GM10248 (cell line): ENCODE data around the gene HSH2D.

Experiments used
- CTCF ChIA-PET: fragments of 300-600 bp; sonication (Branson Sonifier 250); formaldehyde crosslinking; extraction: SDS; loops from one replicate; lab custom pipeline; 2021; ENCODE audit warnings: antibody characterized with exemption; lab: Yijun Ruan, JAX
- POLR2A ChIA-PET: fragments of 350-650 bp; sonication (Branson Sonifier 250); formaldehyde crosslinking; extraction: SDS; loops from one replicate; lab custom pipeline; 2020; ENCODE audit warnings: antibody characterized with exemption; lab: Yijun Ruan, JAX
- DNase-seq: peaks from one replicate; pipeline ENCODE4 v3.0.0; 2012; ENCODE audit errors: extremely low spot score
- TF ChIP-seq, protein P1 (sequence below): IDR thresholded peaks from 2 replicates; pipeline ENCODE4 v1.5.1; 2012; ENCODE audit warnings: mild to moderate bottlenecking, low read depth; ENCODE audit errors: extremely low read depth, missing control alignments, control extremely low read depth

The HSH2D gene

GRCh38 chr19:16193466-16193865 is 50.0 kb downstream of the HSH2D start:
- POLR2A ChIA-PET: interaction anchor here (1.7 kb wide), 1 partner anchor 8 kb away, joined by 6 read pairs; the partner anchor contains the start of gene FAM32A
- no peak for DNase-seq
- TF ChIP-seq, protein P1, sequence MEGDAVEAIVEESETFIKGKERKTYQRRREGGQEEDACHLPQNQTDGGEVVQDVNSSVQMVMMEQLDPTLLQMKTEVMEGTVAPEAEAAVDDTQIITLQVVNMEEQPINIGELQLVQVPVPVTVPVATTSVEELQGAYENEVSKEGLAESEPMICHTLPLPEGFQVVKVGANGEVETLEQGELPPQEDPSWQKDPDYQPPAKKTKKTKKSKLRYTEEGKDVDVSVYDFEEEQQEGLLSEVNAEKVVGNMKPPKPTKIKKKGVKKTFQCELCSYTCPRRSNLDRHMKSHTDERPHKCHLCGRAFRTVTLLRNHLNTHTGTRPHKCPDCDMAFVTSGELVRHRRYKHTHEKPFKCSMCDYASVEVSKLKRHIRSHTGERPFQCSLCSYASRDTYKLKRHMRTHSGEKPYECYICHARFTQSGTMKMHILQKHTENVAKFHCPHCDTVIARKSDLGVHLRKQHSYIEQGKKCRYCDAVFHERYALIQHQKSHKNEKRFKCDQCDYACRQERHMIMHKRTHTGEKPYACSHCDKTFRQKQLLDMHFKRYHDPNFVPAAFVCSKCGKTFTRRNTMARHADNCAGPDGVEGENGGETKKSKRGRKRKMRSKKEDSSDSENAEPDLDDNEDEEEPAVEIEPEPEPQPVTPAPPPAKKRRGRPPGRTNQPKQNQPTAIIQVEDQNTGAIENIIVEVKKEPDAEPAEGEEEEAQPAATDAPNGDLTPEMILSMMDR: no peak
- CTCF ChIA-PET: interaction anchor here (2.5 kb wide), 1 partner anchor 8 kb away, joined by 16 read pairs; the partner anchor contains the start of gene FAM32A

- ChIA-PET CTCF (interaction anchor here (0.7 to 1.5 kb wide), 7 partner anchors 9 to 155 kb away, joined by 3 to 13 read pairs (median 3); partner anchors contain the start of gene FAM32A), POLR2A (interaction anchor here (1.0 to 1.2 kb wide), 2 partner anchors 9 to 12 kb away, joined by 4 to 5 read pairs; partner anchors contain the start of gene FAM32A)
- TF ChIP-seq, protein P1: no peak
- DNase-seq: no peak
Observed at GRCh38 chr19:16197188-16197621, 53.7 kb downstream of the HSH2D start.

GRCh38 chr19:16197622-16198369 is 54.3 kb downstream of the HSH2D start, which contains the start of gene AP1M1:
AP1M1 (plus strand) TSS chr19:16197911; CDS start chr19:16198027, 116 bp downstream.
- TF ChIP-seq, protein P1: no peak
- POLR2A ChIA-PET: interaction anchor here (1.0 to 1.2 kb wide), 2 partner anchors 10 to 13 kb away, joined by 4 to 5 read pairs; partner anchors contain the start of gene FAM32A
- CTCF ChIA-PET: interaction anchor here (0.7 to 1.5 kb wide), 7 partner anchors 9 to 156 kb away, joined by 3 to 13 read pairs (median 3); partner anchors contain the start of gene FAM32A
- DNase-seq: peak; percentile 100

DNA sequence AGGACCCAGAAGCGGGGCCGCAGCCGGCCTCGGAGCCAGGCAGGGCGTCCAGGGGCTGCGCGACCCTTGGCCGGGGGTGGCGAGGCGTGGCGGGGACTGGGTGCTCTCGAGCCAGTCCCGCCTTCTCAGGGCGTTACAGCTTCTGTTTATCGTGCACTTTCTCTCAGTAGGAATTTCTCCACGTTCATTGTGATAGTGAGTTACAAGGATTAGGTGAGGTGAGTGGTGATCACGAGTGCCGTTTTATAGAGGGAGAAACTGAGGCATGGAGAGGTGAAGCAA is 54.8 kb downstream of the HSH2D start:
- CTCF ChIA-PET: interaction anchor here (1.1 to 1.5 kb wide), 5 partner anchors 10 to 156 kb away, joined by 3 to 13 read pairs (median 5); partner anchors contain the start of gene FAM32A
- TF ChIP-seq, protein P1: no peak
- no peak for DNase-seq

DNA sequence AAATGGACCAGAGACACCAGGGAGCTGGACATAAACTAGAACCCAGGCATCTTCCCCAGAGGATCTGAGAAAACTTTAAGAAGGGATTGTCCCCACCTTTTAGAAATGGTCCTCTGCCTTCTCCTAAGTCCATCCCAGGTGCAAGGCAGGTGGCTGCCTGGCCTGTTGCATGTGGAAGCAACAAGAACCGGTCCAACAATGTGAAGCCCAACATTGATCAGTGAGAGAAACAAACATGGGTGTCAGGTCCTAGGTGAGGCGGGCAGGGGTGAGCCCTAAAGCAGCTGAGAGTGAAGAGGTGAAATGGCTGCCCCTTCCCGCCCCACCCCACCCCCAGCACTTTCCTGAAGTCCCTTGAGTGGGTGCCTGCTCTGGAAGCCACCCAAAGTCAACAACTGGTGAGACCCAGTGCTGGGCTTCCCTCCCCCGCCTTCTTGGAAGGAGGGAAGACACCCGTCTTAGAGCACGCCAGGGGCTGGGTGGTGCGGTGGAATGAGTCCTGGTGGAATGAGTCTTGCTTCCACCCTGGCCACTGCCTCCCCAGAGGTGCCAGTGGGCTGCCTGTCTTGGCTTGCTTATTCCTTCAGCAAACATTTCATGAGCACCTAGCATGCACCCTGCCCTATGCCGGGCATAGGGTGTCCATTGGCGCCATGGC is 55.9 kb downstream of the HSH2D start:
- TF ChIP-seq, protein P1: no peak
- ChIA-PET CTCF (no interaction called here), POLR2A (no interaction called here)
- no peak for DNase-seq

More for the DNA sequence above, 54.8 kb downstream of the HSH2D start:
- POLR2A ChIA-PET: interaction anchor here (1.2 kb wide), 1 partner anchor 10 kb away, joined by 5 read pairs; no protein-coding TSS in a partner anchor

GRCh38 chr19:16200038-16201010 is 56.8 kb downstream of the HSH2D start:
- TF ChIP-seq, protein P1: no peak
- ChIA-PET CTCF (no interaction called here), POLR2A (no interaction called here)
- DNase-seq: no peak
